Calu3 (cell line): ENCODE data around the gene DLX1. TPM values are rescaled to one million over a fixed set of nuclear protein-coding genes. Genes with fewer than 3 reads are reported as not detected.
"Not testable (repeated sequence)": the region's sequence is repeated elsewhere in the genome, so short reads cannot be mapped to it uniquely, and the experiment has no call there.

ENCODE experiments used
- BruUV-seq: library from RNA; stranded (reverse); fragments of 400-500 nt; replicated peaks from 2 replicates; lab custom pipeline; 2021; lab: Mats Ljungman, UMichigan
- CTCF ChIA-PET: fragments of 300-600 bp; sonication (Branson Sonifier 250); formaldehyde crosslinking; loops from one replicate; lab custom pipeline; 2022; ENCODE audit warnings: antibody characterized with exemption; lab: Charles Lee
- DNase-seq: peaks from one replicate; pipeline ENCODE4 v3.0.0; 2022
- H3K27ac Mint-ChIP-seq: one replicate; pipeline ENCODE4 v1.8.0; 2022; ENCODE audit warnings: mixed read lengths; ENCODE audit not compliant: unreplicated experiment
- H3K27me3 Mint-ChIP-seq: one replicate; pipeline ENCODE4 v1.8.0; 2022; ENCODE audit warnings: mixed read lengths; ENCODE audit not compliant: unreplicated experiment
- H3K36me3 Mint-ChIP-seq: one replicate; pipeline ENCODE4 v1.8.0; 2022; ENCODE audit warnings: mild to moderate bottlenecking, moderate library complexity, mixed read lengths; ENCODE audit not compliant: insufficient read depth, unreplicated experiment
- H3K4me1 Mint-ChIP-seq: one replicate; pipeline ENCODE4 v1.8.0; 2022; ENCODE audit warnings: mild to moderate bottlenecking, low read depth, mixed read lengths; ENCODE audit not compliant: unreplicated experiment
- H3K4me3 Mint-ChIP-seq: one replicate; pipeline ENCODE4 v1.8.0; 2022; ENCODE audit warnings: mild to moderate bottlenecking, low read depth, moderate library complexity, mixed read lengths; ENCODE audit not compliant: unreplicated experiment
- H3K9me3 Mint-ChIP-seq: one replicate; pipeline ENCODE4 v1.8.0; 2022; ENCODE audit warnings: low read depth, mixed read lengths; ENCODE audit not compliant: unreplicated experiment
- intact Hi-C: fragments of 100-400 bp; cut with micrococcal nuclease; formaldehyde crosslinking; loops from one replicate; pipeline ENCODE4 v1.10.0; 2022; ENCODE audit not compliant: unreplicated experiment
- total RNA-seq: library from RNA; stranded (reverse); gene quantifications from 2 replicates; pipeline ENCODE4 v1.2.3, GENCODE V29; 2022
- TF ChIP-seq, protein P1 (sequence below): fragments of 200-600 bp; IDR thresholded peaks from one replicate; pipeline ENCODE4 v1.8.0; 2022; ENCODE audit warnings: antibody characterized with exemption; ENCODE audit not compliant: unreplicated experiment

The DLX1 gene
- total RNA-seq, 1 experiment from 2014 or later: not detected

DNA sequence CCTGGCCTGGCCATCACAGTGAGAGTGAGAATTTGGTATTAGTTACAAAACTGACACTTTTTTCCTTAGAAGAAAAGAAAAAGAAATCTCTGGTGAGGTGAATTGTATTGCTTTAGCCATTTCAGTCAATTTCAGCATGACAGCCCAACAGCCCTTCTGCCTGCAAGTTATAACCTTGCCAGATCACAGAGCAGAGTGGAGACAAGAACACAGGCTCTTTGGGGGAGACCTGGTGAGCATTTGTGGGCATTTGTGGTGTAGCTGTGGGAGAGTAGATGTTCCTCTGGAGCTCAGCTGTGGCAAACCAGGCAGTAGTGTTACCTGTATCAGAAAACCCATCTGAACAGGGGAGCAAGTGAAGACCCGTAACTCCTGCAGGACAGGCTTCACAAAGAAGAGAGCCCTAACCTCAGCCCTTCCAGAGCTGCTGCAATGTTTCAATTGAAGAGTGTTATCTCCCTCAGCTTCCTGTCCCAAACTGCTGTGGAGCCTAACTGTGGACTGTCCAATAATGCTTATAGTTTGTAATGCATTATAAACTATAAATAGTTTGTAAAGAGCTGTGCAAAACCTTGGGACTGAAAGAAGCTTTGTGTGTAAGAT is 22.8 kb upstream of the DLX1 start:
- no peaks in the 10 kb centered on the region for H3K36me3 Mint-ChIP-seq

GRCh38 chr2:172063446-172063845 is 21.9 kb upstream of the DLX1 start:
- no peak overlapping the region for H3K27ac Mint-ChIP-seq
- CTCF ChIA-PET: no interaction called here
- no TSS peak for BruUV-seq

More for the DNA sequence above, 22.8 kb upstream of the DLX1 start:
- no peak overlapping the region for H3K4me3 Mint-ChIP-seq
- intact Hi-C loops: no loop called here
- H3K27ac Mint-ChIP-seq: no peak overlapping the region
- H3K9me3 Mint-ChIP-seq: no peaks in the 10 kb centered on the region
- H3K4me1 Mint-ChIP-seq: no peaks in the 10 kb centered on the region
- TF ChIP-seq, protein P1, sequence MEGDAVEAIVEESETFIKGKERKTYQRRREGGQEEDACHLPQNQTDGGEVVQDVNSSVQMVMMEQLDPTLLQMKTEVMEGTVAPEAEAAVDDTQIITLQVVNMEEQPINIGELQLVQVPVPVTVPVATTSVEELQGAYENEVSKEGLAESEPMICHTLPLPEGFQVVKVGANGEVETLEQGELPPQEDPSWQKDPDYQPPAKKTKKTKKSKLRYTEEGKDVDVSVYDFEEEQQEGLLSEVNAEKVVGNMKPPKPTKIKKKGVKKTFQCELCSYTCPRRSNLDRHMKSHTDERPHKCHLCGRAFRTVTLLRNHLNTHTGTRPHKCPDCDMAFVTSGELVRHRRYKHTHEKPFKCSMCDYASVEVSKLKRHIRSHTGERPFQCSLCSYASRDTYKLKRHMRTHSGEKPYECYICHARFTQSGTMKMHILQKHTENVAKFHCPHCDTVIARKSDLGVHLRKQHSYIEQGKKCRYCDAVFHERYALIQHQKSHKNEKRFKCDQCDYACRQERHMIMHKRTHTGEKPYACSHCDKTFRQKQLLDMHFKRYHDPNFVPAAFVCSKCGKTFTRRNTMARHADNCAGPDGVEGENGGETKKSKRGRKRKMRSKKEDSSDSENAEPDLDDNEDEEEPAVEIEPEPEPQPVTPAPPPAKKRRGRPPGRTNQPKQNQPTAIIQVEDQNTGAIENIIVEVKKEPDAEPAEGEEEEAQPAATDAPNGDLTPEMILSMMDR: no peak
- no TSS peak for BruUV-seq
- CTCF ChIA-PET: no interaction called here
- no peaks in the 10 kb centered on the region for H3K27me3 Mint-ChIP-seq
- no peak for DNase-seq

DNA sequence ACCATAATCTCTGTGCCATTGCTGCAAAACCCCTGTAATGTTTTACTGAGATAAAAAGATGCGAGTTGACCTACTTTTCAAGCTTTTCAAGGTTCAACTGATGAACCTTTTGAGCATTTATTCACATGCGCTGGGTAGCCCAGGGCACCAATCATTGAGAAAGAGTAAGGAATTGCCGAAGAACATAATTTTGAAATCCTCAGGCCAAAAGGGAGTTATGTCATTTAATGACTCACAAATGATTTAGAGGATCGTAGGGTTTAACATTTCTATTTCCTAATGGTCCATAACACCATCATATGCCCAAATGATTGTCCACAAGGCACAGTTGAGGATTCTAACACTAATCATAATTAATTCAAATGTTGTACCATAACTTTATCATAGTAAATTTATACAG is 20.2 kb upstream of the DLX1 start:
- H3K9me3 Mint-ChIP-seq: no peaks in the 10 kb centered on the region

More at GRCh38 chr2:172063446-172063845, 21.9 kb upstream of the DLX1 start:
- no peak for DNase-seq
- Mint-ChIP-seq H3K9me3 (no peaks in the 10 kb centered on the region), H3K4me3 (no peak overlapping the region), H3K27me3 (no peaks in the 10 kb centered on the region), H3K36me3 (no peaks in the 10 kb centered on the region), H3K4me1 (no peaks in the 10 kb centered on the region)
- intact Hi-C loops: no loop called here
- TF ChIP-seq, protein P1: no peak

GRCh38 chr2:172066394-172066886 is 18.9 kb upstream of the DLX1 start:
- DNase-seq: no peak
- TF ChIP-seq, protein P1: no peak
- no TSS peak for BruUV-seq
- Mint-ChIP-seq H3K4me1 (no peaks in the 10 kb centered on the region), H3K27me3 (no peaks in the 10 kb centered on the region), H3K9me3 (no peaks in the 10 kb centered on the region), H3K36me3 (no peaks in the 10 kb centered on the region), H3K4me3 (no peak overlapping the region), H3K27ac (no peak overlapping the region)
- intact Hi-C loops: no loop called here
- CTCF ChIA-PET: no interaction called here

More for the DNA sequence above, 20.2 kb upstream of the DLX1 start:
- DNase-seq: no peak
- H3K4me1 Mint-ChIP-seq: no peaks in the 10 kb centered on the region
- H3K27ac Mint-ChIP-seq: no peak overlapping the region
- TF ChIP-seq, protein P1: no peak
- BruUV-seq: no TSS peak
- intact Hi-C loops: no loop called here
- no peak overlapping the region for H3K4me3 Mint-ChIP-seq
- CTCF ChIA-PET: no interaction called here
- no peaks in the 10 kb centered on the region for H3K27me3 Mint-ChIP-seq
- no peaks in the 10 kb centered on the region for H3K36me3 Mint-ChIP-seq

DNA sequence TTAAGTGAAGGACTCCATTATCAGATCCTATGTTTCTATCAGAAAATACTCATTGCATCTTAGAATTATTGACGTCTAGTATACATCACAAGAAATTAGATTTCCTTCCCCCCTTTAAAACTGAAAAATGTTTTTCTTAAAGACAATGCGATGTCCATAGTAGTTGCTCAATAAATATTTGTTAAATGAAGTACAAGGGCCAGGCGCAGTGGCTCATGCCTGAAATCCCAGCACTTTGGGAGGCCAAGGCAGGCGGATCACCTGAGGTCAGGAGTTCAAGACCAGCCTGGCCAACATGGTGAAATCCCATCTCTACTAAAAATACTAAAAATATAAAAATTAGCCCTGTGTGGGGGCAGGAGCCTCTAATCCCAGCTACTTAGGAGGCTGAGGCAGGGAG is 17.4 kb upstream of the DLX1 start:
- H3K36me3 Mint-ChIP-seq, H3K4me3 Mint-ChIP-seq, CTCF ChIA-PET, intact Hi-C loops, H3K27me3 Mint-ChIP-seq, H3K9me3 Mint-ChIP-seq, H3K4me1 Mint-ChIP-seq, H3K27ac Mint-ChIP-seq, DNase-seq, BruUV-seq: not testable (repeated sequence)
